Neural cell (in vitro differentiated cells): ENCODE data around the gene HAL.

Experiments used
- CTCF ChIP-seq: fragments of 450-650 bp; IDR thresholded peaks from 2 replicates; pipeline ENCODE4 v1.5.1; 2014; ENCODE audit warnings: antibody characterized with exemption, mild to moderate bottlenecking, moderate library complexity; ENCODE audit not compliant: poor library complexity, severe bottlenecking
- EZH2 ChIP-seq: fragments of 200-600, 300-800 bp; shearing (Covaris generic), sonication (generic); IDR thresholded peaks from 2 replicates; pipeline ENCODE4 v1.6.1; 2014; ENCODE audit warnings: antibody characterized with exemption, low read length, borderline replicate concordance, mild to moderate bottlenecking; ENCODE audit not compliant: insufficient read depth, poor library complexity, severe bottlenecking

DNA sequence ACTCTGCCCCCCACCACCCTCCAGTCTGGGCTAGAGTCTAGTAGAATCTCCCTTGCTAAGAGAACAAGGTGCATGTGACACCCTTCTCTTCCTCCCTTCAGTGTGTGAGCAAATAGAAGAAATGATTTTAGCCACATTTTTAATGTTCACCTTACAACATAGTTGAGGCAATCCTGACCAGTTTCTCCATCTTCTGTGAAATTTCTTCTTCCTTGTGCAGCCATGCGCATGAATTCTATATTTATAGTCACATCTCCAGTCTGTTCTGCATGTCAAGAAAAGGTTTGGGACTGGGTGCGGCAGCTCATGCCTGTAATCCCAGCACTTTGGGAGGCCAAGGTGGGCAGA is 48.8 kb upstream of the HAL start:
- TF ChIP-seq CTCF (no peak), EZH2 (no peak)
